Smooth muscle cell (in vitro differentiated cells): ENCODE measurements around the gene CCND2. TPM values are rescaled to one million over a fixed set of nuclear protein-coding genes. Genes with fewer than 3 reads are reported as not detected.

Experiments used
- DNase-seq: peaks from one replicate; lab custom pipeline; 2025; ENCODE audit not compliant: unreplicated experiment; lab: John Stamatoyannopoulos, UW
- H2AFZ ChIP-seq: fragments of 200-600 bp; sonication (generic); 2 replicates; pipeline ENCODE4 v1.6.0; 2016; ENCODE audit warnings: antibody characterized with exemption, low read depth, mild to moderate bottlenecking
- H3F3A ChIP-seq: fragments of 200-600 bp; sonication (generic); 2 replicates; pipeline ENCODE4 v1.6.0; 2017; ENCODE audit warnings: antibody characterized with exemption, low read depth
- H3K27ac ChIP-seq: fragments of 200-600 bp; sonication (generic); 2 replicates; pipeline ENCODE4 v1.5.1; 2016; ENCODE audit warnings: low read depth, mild to moderate bottlenecking
- H3K27me3 ChIP-seq: fragments of 200-600 bp; sonication (generic); 2 replicates; pipeline ENCODE4 v1.6.1; 2016; ENCODE audit warnings: low read depth, mild to moderate bottlenecking
- H3K36me3 ChIP-seq: fragments of 200-600 bp; sonication (generic); 2 replicates; pipeline ENCODE4 v1.5.1; 2016; ENCODE audit warnings: low read depth
- H3K4me1 ChIP-seq: fragments of 200-600 bp; sonication (generic); 2 replicates; pipeline ENCODE4 v1.5.1; 2016; ENCODE audit warnings: low read depth
- H3K4me2 ChIP-seq: fragments of 200-600 bp; sonication (generic); 2 replicates; pipeline ENCODE4 v1.6.0; 2016; ENCODE audit warnings: mild to moderate bottlenecking
- H3K4me3 ChIP-seq: fragments of 200-600 bp; sonication (generic); 2 replicates; pipeline ENCODE4 v1.5.1; 2016; ENCODE audit warnings: mild to moderate bottlenecking
- H3K79me2 ChIP-seq: fragments of 200-600 bp; sonication (generic); 2 replicates; pipeline ENCODE4 v1.6.0; 2016; ENCODE audit warnings: low read depth, mild to moderate bottlenecking
- H3K9ac ChIP-seq: fragments of 200-600 bp; sonication (generic); 2 replicates; pipeline ENCODE4 v1.6.0; 2016; ENCODE audit warnings: low read depth
- H3K9me3 ChIP-seq: fragments of 200-600 bp; sonication (generic); replicated peaks from 2 replicates; pipeline ENCODE4 v1.5.1; 2016; ENCODE audit warnings: low read depth
- H4K20me1 ChIP-seq: fragments of 200-600 bp; sonication (generic); 2 replicates; pipeline ENCODE4 v1.6.0; 2016; ENCODE audit warnings: low read depth
- WGBS: methylation state at CpG from one replicate; pipeline ENCODE4 v1.1.7; 2016; ENCODE audit warnings: low lambda C conversion rate; 5-methylcytosine and 5-hydroxymethylcytosine counted together
- polyA plus RNA-seq: library from polyadenylated mRNA; unstranded; fragments of >200 nt; fragmentation: Nextera tagmentation; extraction: Ambion mirVana; gene quantifications from 2 replicates; pipeline ENCODE4 v1.2.1, GENCODE V29; 2016
- total RNA-seq: library from RNA; depleted of rRNA; stranded (reverse); fragments of >200 nt; gene quantifications from 2 replicates; pipeline ENCODE4 v1.2.3, GENCODE V29; 2014
- TF ChIP-seq, protein P1 (sequence below): fragments of 200-600 bp; sonication (generic); IDR thresholded peaks from 2 replicates; pipeline ENCODE4 v1.5.1; 2017; ENCODE audit warnings: borderline replicate concordance, mild to moderate bottlenecking, antibody characterized with exemption; ENCODE audit not compliant: insufficient read depth, poor library complexity, severe bottlenecking

CCND2 gene
- total and polyA plus RNA-seq, 2 experiments from 2014 or later = 356 to 462 TPM

DNA sequence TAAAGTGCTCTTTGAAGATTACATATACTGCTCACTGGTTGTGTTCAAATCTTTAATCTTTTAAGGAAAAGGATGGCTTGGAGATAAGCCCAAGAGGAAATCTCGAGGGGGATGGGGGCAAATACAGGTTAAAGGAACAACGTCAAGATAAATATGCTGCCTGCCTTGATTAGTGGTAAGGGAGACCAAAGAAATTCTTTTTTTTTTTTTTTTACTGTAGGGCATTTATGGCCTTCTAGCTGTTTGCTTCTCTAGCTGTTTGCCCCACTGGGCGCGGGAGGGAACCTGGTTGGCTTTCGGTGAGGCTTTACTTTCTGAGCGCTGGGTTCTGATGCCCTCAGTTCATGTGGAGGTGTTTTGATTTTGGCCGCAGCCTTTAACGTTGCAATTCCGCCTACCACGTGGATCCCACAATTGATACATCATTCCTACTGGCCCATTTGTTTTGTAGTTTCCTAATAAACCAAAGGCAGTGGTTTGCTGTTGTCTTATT, 5.7 kb downstream of the CCND2 start:
- Histone ChIP-seq H3K4me2 (peak overlapping the region; percentile 96), H3K9me3 (no peaks in the 10 kb centered on the region), H3K79me2 (peaks cover 97% of the 10 kb centered on the region), H2AFZ (no peak overlapping the region), H3K4me1 (peaks cover 9% of the 10 kb centered on the region), H4K20me1 (peaks cover 95% of the 10 kb centered on the region), H3K4me3 (peak overlapping the region; percentile 0), H3K27me3 (no peaks in the 10 kb centered on the region), H3K9ac (no peak overlapping the region), H3F3A (peaks cover 26% of the 10 kb centered on the region), H3K36me3 (peaks cover 11% of the 10 kb centered on the region), H3K27ac (peak overlapping the region; percentile 46)
- WGBS = 85% methylated on average over 10 of the region's 10 CpGs
- DNase-seq = no peak
- TF ChIP-seq, protein P1, sequence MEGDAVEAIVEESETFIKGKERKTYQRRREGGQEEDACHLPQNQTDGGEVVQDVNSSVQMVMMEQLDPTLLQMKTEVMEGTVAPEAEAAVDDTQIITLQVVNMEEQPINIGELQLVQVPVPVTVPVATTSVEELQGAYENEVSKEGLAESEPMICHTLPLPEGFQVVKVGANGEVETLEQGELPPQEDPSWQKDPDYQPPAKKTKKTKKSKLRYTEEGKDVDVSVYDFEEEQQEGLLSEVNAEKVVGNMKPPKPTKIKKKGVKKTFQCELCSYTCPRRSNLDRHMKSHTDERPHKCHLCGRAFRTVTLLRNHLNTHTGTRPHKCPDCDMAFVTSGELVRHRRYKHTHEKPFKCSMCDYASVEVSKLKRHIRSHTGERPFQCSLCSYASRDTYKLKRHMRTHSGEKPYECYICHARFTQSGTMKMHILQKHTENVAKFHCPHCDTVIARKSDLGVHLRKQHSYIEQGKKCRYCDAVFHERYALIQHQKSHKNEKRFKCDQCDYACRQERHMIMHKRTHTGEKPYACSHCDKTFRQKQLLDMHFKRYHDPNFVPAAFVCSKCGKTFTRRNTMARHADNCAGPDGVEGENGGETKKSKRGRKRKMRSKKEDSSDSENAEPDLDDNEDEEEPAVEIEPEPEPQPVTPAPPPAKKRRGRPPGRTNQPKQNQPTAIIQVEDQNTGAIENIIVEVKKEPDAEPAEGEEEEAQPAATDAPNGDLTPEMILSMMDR = no peak

DNA sequence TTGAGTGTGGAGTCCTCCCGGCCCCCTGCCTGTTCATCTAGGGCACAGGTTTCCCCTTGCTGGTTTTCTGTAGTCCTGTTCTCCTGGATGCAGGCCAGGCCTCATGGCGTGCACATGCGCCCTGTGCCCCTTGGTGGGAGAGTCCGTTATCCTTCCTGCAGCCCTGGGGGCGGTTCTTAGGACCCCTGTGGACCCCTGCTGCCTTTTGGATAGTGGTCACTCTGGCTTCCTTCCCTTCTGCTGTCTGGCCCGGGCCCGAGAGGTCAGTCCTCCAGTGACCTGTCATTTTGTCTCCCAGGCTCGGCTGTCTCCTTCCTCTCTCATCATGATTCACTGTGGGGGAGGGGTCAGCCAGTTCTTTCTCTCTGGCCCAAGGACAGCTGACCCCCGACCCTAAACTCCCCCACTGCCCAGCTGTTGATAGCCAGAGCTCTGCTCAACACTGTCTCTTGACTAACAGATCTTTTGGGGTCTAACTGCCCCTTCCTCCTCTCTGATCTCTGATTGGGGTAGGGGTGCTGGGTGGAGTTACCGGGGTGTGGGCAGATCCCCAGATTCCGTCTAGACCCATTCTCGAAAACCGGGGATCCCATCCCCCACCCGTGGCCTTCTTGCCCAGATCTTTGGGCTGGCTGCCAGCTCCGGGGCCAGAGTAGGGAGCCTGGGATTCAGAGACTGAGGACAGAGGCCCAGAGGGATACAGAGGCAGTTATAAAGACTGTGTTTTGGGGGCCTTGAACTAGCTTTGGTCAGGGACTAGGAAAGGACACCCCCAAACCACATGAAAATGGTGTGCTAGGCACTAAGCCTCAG, 7.0 kb downstream of the CCND2 start:
- WGBS = 77% methylated on average over 15 of the region's 15 CpGs
- Histone ChIP-seq H3K27ac (peak overlapping the region; percentile 46), H3K36me3 (peaks cover 18% of the 10 kb centered on the region)

GRCh38 chr12:4281173-4281654, 7.7 kb downstream of the CCND2 start:
- peaks cover 7% of the 10 kb centered on the region for H3K4me1 ChIP-seq
- H3K4me3 ChIP-seq = no peak overlapping the region
- H3K4me2 ChIP-seq = no peak overlapping the region
- H4K20me1 ChIP-seq = peaks cover 100% of the 10 kb centered on the region
- H3F3A ChIP-seq = peaks cover 34% of the 10 kb centered on the region
- H3K36me3 ChIP-seq = peaks cover 23% of the 10 kb centered on the region
- no peaks in the 10 kb centered on the region for H3K27me3 ChIP-seq
- TF ChIP-seq, protein P1 = no peak
- no peak overlapping the region for H2AFZ ChIP-seq
- H3K27ac ChIP-seq = peak overlapping the region; percentile 46
- H3K9me3 ChIP-seq = no peaks in the 10 kb centered on the region
- H3K9ac ChIP-seq = no peak overlapping the region
- WGBS = 88% methylated on average over 16 of the region's 16 CpGs
- DNase-seq = no peak
- H3K79me2 ChIP-seq = peaks cover 94% of the 10 kb centered on the region

More for the DNA sequence above, 7.0 kb downstream of the CCND2 start:
- Histone ChIP-seq H3K27me3 (no peaks in the 10 kb centered on the region), H3F3A (peaks cover 28% of the 10 kb centered on the region), H3K9me3 (no peaks in the 10 kb centered on the region), H3K4me1 (peaks cover 11% of the 10 kb centered on the region), H3K79me2 (peaks cover 94% of the 10 kb centered on the region), H2AFZ (no peak overlapping the region), H3K9ac (no peak overlapping the region), H3K4me3 (no peak overlapping the region), H3K4me2 (peak overlapping the region; percentile 96), H4K20me1 (peaks cover 99% of the 10 kb centered on the region)
- DNase-seq = no peak
- TF ChIP-seq, protein P1 = no peak
